Activated CD4-positive, CD25-positive, alpha-beta regulatory T cell treated with anti-CD3 and anti-CD28 coated beads, Interleukin-2, amount 50 U/mL, for 16 hours (primary cell): ENCODE measurements around the gene CDC37.
A peak's percentile ranks its signal among the peaks of the same experiment; 100 is the strongest.

Experiments
- DNase-seq: peaks from one replicate; pipeline ENCODE4 v3.0.0-alpha.2; 2020; ENCODE audit warnings: low read depth, low spot score

CDC37 gene

DNA sequence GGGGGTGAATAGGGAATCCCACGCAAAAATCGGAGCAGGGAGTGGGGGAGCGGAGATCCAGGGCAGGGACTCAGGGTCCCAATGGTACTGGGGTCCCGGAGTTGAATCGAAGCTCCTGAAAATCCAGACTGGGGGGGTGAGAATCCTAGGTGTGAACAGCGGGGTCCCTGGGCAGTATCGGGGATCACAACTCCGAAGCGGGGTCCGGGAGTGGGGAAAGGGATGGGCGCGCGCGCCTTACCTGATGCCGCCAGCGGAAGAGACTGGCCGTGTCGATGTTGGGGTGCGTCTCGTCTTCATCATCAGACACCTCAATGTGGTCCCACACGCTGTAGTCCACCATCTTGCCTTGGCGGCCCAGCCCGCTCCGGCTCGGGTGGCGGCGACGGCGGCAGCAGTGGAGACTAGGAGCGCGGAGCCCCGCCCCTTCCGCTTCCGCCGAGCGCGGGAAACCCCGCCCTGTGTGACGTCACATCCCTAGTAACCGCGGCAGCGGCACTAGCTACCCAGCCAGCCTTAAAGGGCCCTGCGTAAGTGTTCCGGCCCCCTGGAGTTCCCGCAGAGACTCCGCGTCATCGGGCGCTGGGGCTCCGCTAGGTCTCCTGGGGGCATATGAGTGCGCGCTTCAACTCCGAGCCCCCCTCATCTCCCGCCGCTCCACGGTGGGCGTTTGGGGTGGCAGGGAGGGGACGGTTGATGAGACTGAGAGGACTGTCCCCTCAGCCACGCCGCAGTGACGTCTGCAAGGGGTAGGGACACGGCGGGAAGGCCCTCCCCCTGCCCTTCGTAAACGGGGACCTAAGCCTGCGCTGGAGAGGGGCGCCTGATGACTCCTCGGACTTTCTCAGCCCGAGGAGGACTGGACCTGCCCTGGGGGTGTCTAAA is at the start of gene CDC37:
CDC37 (minus strand) TSS at position 406 of the 885 bp plus-strand sequence; CDS start at position 343, 63 bp downstream.
- peak; percentile 92 for DNase-seq

DNA sequence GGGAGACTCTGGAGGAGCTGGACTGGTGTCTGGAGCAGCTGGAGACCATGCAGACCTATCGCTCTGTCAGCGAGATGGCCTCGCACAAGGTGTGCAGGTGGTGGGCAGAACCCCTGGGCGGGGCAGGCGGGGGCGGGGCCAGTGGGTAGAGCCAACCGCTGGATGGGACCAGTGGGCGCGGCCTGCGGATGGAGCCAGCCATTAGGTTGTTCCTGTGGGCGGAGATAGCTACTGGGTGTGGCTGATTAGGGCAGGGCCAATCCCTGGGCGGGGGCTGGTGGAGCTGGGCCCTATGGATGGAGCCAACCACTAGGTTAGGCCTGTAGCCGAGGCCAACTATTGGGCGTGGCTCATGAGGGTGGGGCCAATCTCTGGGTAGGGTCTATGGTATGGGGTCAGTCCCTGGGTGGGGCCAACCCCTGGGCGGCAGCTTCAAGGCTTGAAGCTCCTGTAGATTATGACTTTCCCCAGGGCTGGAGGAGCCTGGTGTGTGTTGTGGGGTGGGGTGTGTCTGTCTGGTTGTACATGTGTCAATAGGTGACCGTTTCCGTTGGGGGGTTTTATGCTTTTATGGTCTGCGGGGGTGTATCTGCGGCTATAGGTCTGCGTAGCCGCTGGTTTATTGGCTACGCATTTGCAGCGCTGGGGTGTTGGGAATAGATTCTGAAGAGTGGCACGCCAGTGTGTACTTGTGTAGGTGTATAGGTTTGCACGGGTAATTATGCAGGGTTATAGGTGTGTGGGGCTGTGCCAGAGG is 47.7 kb upstream of the CDC37 start:
- no peak for DNase-seq

DNA sequence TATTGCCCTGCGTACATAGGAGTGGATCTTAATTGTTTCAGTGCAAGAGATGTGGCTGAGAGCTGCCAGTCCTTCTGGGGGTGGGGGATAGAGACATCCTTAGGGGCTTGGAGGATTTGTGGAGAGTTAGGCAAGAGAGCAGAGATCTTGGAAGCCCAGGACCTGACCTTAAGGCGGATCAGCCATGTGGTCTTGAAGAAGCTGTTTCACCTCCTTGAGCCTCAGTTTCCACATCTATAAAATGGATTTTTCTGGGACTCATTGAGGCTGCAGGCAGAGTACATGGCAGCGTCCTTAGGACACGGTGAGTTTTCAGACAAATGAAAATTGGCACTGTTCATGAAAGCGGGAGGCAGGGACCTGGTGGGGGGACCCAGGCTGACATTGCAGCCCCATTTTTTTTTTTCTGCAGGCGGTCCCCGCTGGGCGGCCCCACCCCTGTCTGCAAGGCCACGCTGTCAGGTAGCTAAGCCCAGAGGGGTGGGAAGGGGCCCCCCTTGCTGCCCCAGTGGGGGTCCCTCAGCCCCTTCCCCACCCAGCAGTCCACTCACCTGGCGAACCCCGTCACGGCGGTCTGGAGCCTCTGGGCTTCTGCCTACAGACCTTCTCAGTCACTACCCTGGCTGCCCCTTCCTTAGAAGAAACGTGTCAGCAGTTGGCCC is 47.0 kb upstream of the CDC37 start:
- DNase-seq: no peak

DNA sequence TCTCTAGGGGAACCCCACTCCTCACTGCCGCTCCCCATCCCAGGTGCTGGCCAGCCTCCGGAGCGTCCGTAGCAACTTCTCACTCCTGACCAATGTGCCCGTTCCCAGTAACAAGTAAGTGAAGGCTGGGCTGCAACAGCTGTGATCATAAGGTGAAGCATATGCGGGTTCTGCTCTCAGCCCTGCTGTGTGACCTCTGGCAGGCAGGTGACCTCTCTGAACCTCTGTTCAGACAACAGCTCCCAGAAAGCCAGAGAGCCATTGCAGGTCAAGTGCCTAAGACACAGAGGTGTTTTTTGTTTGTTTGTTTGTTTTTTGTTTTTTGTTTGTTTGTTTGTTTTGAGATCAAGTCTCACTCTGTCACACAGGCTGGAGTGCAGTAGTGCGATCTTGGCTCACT is 45.7 kb upstream of the CDC37 start:
- no peak for DNase-seq

DNA sequence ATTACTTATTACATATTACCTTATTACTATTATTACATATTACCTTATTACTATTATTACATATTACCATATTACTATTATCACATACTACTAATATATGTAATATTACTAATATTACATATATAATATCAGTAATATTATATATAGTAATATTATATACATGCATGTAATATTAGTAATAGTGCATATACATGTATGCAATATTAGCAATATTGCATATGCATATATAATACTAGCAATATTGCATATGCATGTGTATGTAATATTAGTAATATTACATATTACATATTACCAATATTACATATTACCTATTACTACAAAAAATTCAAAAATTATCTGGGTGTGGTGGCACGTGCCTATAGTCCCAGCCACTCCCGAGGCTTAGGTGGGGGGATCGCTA is 39.4 kb upstream of the CDC37 start:
- DNase-seq: no peak

DNA sequence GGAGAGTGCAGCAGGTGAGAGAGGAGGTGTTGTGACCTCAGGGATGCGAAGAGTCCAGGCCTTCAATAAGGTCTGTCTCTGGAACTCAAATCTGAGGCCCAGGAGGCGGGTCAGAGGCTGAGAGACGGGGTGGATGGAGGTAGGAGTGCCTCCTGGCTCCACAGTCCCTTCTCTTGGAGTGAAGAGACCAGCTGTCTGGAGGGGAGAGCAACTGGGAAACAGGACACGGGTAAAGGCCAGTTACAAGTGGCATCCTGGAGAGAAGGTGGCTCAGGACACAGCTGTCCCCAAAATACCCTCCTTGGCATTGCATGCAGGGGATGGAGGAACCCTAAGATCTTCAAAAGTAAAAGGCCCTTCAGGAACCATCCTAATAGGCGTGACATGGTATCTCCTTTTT is 36.2 kb upstream of the CDC37 start:
- DNase-seq: no peak

DNA sequence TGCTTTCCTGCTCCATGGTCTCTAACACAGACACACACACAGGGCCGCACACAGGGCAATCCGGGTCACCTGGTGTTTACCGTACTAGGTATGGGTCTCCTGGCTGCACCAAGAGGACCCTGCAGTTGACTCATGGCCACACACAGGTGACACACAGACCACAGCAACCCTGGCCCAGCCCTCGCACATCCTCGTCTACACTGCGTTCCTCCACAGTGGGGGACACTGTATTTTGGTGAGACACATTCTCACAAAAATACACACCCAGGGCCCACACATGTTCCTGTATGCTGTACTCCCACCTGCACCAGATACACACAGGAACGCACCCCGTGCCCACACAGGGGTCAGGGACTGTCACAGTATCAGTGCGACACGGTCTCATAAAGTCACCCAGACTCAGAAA is 29.8 kb upstream of the CDC37 start:
- no peak for DNase-seq

DNA sequence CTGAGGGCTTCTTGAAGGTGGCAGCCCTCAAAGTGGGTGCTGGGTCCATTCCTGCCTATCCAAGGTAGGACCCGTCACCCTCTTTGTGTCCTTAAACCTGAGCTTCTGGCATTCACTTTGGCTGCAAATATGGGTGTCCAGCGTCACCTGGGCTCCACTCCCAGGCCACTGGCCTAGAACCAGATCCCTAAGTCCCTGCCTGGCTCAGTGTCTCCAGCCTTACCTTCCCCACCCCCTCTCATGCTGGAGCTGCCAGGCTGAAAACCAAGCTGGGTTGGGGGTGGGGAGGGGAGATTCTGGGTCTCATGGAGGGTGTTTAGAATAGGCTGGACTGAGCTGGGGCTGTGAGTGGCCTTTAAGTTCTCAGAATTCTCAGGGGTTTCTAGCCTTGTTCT is 29.4 kb upstream of the CDC37 start:
- DNase-seq: no peak

DNA sequence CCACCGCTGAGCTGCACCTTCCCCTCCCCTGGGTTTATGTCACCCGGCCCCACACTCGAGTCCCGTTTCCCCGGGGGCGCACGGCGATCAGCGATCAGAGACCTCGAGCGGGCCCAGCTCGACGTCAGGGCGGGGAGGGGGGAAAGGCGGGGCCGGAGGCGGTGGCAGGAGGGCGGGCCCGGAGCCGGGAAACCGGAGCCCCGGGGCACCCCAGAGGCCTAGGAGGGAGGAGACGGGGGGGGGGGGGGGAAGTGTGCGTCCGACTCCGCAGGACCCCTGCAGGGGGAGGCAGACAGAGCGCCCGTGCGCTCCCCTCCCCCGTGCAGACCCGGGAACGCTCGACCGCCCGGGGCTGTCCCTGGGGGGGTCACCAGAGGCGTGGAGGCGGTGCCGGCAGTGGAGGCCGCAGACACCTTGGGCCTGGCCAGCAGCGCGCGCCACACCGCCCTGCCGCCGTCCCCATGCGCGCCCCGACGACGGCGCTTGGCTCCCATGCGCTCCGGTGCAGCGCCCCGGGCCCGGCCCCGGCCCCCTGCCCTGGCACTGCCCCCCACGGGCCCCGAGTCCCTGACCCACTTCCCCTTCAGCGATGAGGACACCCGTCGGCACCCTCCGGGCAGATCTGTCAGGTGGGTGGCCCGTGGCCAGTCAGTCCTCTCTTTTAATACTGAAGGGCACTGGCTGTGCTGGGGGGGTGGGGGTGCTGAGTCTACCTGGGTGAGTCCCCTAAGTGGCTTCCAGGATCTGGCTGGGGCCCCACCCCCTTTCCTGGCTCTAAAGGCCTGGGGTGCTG is 28.8 kb upstream of the CDC37 start:
- peak; percentile 44 for DNase-seq

DNA sequence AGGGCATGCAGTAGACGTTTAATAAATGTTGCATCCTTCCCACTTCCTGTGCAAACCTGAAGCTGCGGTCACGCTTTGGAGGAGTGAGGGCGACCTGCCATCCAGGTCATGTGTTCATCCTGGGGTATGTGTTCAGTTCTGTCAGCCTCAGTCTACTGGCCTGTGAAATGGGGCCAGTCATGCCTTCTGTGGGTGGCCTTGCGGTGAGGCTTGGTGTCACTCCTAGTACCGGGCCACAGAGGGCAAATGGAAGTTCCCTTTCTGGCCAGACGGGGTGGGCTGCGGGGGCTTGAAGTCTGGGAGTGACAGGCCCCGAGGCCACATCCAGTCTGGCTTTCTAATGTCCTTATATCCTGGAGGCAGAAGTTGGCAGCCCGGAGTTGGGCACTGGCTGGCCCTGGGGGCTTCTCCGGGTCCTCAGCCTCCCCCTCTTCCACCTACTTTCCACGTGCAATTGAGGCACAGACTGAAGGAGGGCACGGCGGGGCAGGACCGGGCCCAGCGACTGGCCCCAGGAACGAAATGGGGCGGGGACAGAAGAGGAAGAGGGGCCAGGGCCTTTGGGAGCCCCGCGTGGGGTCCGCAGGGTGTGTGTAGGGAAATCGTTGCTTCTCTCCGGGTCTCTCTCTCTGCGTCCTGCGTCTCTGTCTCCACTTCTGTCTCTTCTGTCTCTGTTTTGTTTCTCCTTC is 28.1 kb upstream of the CDC37 start:
- no peak for DNase-seq

DNA sequence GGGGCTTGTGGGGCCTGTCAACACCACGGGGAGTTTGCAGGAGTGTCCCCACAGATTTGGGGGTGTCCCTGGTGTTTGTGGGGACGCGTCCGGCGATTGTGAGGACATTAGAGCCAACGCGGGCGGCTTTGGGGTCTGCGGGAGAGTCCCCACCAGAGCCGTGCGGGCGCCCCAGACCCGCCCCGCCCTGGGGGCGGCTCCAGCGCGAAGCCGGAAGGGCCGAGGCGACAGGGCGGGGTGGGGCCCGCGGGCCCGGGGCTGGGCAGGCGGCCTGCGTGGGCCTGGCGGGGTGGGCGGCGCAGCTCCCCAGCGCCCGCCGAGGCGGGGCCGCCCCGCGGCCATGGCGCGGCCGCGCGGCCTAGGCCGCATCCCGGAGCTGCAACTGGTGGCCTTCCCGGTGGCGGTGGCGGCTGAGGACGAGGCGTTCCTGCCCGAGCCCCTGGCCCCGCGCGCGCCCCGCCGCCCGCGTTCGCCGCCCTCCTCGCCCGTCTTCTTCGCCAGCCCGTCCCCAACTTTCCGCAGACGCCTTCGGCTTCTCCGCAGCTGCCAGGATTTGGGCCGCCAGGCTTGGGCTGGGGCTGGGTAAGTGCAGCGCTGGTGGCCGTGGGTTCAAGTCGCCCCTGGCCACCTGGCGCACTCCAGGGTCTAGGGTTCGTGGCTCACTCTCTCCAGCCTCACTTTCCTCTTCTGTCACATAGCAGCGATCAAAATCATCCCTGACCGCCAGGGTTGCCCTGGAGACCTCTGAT is 27.3 kb upstream of the CDC37 start:
- DNase-seq: no peak

DNA sequence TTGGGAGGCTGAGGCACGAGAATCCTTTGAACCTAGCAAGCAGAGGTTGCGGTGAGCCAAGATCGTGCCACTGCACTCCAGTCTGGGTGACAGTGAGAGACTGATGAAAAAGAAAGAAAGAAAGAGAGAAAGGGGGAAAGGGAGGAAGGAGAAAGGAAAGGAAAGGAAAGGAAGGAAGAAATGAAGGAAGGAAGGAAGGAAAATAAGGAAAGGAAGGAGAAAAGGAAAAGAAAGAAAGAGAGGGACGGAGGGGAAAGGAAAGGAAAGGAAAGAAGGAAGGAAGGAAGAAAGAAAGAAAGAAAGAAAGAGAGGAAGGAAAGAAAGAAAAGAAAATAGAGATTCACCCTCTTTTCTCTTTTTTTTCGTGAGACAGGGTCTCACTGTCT is 25.6 kb upstream of the CDC37 start:
- no peak for DNase-seq

DNA sequence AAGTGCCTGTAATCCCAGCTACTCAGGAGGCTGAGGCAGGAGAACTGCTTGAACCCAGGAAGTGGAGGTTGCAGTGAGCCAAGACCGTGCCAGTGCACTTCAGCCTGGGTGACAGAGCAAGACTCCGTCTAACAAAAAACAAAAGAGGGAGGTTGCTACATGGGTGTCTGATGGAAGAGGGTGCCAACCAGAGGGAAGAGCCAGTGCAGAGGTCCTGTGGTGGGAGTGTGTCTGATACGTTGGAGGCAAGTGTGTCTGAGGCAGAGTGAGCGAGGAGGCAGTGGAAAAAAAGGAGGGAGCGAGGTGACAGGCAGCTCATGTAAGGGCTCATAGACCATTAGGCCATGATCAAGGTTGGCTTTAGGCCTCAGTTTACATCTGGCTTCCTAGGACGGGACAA is 23.8 kb upstream of the CDC37 start:
- no peak for DNase-seq

DNA sequence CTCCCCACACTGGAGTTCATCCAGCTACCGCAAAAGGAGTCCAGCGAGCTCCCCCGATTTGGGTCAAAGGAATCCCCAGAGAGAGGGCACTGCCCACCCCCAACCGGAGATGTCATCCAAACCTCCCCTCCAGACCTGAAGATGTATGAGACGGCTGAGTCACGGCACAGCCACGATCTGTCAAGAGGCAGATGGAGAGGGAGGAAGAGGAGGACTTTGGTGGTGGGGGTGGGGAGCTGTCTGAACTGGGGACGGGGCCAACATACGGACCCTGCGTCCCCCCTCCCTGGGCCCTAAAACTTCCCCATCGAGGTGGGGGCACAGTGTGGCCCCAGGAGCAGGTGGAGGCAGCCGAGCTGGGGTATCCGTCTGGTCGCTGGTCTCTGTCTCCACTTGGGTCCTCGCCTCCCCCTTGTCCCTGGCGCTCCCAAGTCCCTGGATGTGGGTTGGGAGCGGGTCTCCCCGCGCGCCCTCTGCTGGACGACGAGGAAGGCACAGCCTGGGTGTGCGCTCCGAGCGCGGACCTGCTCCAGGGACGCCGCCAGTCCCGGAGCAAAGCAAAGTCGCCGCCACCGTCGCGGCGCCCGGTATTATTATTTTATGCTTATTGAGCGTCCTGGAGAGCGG is 20.8 kb upstream of the CDC37 start:
- no peak for DNase-seq

DNA sequence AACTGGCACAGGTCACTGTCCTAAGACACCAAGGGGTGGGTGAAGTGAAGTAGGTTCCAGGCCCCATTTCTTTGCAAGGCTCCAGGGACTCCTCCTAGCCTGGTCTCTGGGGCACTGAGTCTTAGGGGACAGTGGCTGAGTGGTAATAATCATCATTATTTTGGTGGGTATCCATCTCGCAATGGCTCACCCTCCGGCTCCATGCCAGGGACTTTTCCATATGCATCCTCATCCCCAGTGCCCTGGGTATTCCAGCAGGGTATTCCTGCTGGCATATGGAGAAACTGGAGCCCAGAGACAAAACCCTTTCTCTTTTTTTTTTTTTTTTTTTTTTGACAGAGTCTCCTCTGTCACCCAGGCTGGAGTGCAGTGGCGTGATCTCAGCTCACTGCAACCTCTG is 19.5 kb upstream of the CDC37 start:
- no peak for DNase-seq

DNA sequence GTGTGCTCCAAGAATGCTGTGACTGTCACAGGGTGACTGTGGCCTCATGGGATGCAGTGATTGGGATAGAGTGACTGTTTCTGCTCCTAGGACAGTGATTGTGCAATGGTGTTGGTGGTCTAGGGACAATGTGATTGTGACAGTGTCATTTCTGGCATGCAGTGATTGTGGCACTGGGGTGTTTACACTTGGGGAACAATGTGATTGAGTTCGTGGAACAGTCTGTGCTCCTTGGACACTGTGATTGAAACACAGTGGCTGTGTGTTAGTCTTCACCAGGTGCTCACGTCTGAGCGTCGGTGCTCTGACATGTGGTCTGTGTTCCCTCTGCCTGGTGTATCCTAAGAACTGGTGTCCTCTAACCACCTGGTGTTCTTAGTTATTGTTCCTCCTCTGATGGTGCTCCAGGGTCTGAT is 18.7 kb upstream of the CDC37 start:
- DNase-seq: no peak

DNA sequence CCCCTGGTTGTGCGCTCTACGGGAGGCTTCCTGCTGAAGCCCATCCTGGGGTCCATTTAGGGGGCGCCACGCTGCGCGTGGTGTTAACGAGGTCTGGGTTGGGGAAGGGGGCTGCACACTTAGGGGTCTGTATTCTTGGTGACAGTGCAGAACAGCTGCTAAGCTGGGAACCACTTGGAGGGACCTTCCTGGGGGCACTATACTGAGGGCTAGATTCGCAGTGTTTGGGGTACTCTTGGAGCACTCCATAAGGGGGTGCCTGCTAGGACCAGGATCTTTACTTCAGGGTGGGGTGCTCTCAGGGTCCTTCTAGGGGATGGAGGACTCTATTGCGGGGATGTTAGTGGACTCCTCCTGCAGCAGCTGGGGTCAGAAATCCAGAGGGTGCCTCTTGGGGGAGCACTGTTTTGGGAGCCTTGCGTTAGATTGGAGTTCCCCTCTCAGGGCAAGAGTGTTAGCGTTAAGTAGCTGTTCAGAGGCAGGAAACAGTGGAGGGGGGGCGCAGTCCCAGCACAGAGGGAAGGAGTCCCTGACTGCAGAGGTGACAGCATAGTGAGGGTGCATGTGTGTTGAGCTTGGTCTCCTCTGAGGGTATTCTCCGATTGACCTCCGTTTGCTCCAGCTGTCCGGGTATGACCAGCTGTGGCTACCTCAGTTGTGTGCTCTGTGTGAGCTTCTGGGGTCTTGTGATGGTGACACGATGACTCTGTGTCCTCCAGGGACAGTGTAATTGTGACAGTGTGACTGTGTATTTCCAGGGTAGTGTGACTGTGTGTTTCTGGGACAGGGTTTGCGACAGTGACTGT is 18.1 kb upstream of the CDC37 start:
- DNase-seq: no peak

DNA sequence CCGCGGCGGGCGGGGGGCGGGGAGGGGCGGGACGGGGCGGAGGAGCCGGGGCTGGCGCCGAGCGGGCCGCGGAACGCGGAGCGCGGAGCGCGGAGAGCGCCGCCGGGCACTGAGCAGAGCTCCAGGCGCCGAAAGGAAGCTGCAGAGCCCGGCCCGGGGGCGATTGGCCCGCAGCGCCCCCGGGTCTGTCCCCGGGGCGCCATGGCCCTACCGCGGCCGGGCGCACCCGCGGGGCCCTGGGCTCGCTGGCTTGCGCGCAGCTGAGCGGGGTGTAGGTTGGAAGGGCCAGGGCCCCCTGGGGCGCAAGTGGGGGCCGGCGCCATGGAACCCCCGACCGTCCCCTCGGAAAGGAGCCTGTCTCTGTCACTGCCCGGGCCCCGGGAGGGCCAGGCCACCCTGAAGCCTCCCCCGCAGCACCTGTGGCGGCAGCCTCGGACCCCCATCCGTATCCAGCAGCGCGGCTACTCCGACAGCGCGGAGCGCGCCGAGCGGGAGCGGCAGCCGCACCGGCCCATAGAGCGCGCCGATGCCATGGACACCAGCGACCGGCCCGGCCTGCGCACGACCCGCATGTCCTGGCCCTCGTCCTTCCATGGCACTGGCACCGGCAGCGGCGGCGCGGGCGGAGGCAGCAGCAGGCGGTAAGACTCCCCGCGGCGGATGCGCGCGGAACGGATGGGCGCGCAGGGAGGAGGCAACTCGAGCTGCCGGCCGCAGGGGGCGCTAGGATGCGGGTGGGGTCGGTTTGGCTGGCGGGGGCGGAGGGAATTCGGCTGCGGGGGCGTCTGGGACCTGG is 17.3 kb upstream of the CDC37 start, which contains the start of gene PDE4A:
PDE4A (plus strand) TSS at position 95 of the 796 bp plus-strand sequence; CDS start at position 322, 227 bp downstream.
- no peak for DNase-seq
